ENCODE data around the gene SLC43A3.
"Not testable (repeated sequence)": the region's sequence is repeated elsewhere in the genome, so short reads cannot be mapped to it uniquely, and the experiment has no call there.

Gene SLC43A3

DNA sequence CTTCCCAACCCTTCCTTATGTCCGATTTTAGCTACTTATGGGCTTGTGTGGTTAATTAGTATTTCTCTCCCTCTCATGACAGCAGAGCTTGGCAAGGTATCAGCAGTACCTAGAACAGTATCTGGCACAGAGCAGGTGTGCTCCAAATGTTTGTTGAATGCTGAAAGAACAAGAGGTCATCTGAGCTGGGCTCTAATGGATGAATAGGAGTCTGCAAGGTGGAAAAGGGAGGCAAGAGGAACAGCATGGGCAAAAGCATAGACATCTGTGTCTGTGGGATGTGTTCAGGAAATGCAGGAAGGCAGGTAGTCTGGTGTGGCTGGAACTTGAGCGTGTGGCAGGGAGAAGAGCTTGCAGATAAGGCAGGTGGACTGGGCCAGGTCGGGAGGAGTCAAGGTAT is 65.0 kb downstream of the SLC43A3 start:
- ChIA-PET CTCF (interaction anchor here (0.8 to 6.2 kb wide), 16 partner anchors 8 to 282 kb away, joined by 3 to 32 read pairs (median 4); partner anchors contain the start of genes P2RX3, PRG3 and SSRP1), POLR2A (no interaction called here)
- TF ChIP-seq, protein P1, sequence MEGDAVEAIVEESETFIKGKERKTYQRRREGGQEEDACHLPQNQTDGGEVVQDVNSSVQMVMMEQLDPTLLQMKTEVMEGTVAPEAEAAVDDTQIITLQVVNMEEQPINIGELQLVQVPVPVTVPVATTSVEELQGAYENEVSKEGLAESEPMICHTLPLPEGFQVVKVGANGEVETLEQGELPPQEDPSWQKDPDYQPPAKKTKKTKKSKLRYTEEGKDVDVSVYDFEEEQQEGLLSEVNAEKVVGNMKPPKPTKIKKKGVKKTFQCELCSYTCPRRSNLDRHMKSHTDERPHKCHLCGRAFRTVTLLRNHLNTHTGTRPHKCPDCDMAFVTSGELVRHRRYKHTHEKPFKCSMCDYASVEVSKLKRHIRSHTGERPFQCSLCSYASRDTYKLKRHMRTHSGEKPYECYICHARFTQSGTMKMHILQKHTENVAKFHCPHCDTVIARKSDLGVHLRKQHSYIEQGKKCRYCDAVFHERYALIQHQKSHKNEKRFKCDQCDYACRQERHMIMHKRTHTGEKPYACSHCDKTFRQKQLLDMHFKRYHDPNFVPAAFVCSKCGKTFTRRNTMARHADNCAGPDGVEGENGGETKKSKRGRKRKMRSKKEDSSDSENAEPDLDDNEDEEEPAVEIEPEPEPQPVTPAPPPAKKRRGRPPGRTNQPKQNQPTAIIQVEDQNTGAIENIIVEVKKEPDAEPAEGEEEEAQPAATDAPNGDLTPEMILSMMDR (IDR thresholded peaks at IDR 0.05; ENCODE audit: control extremely low read depth, extremely low read depth, low read depth, missing control alignments) = no peak
- DNase-seq (ENCODE audit: extremely low spot score) = no peak

DNA sequence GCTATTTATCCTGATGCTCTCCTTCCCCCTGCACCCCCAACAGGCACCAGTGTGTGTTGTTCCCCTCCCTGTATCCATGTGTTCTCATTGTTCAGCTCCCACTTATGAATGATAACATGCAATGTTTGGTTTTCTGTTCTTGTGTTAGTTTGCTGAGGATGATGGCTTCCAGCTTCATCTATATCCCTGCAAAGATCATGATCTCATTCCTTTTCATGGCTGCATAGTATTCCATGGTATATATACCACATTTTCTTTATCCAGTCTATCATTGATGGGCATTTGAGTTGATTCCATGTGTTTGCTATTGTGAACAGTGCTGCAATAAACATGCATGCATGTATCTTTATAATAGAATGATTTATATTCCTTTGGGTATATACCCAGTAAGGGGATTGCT is 65.5 kb downstream of the SLC43A3 start:
- CTCF ChIA-PET = interaction anchor here (1.1 to 6.2 kb wide), 9 partner anchors 8 to 283 kb away, joined by 3 to 32 read pairs (median 4); no protein-coding TSS in a partner anchor

DNA sequence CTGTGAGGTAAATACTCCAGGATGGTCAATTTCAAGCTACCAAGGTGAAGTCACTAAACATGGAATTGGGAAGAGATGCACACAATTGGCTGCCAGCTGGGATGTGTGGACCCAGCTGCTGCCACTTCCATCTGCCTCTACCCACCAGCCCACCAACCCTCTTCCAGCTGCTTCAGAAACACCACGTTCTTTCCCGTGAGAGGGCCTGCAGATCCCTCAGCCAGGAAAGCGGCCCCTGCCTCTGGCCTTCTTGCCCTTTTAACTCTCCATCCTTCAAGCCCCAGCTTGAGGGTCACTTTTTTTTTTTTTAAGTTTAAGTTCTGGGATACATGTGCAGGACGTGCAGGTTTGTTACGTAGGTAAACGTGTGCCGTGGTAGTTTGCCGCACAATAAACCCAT is 65.9 kb downstream of the SLC43A3 start:
- no peak for DNase-seq (ENCODE audit: extremely low spot score)
- TF ChIP-seq, protein P1 (IDR thresholded peaks at IDR 0.05; ENCODE audit: control extremely low read depth, extremely low read depth, low read depth, missing control alignments) = no peak
- ChIA-PET POLR2A (no interaction called here), CTCF (interaction anchor here (1.4 to 6.2 kb wide), 7 partner anchors 10 to 283 kb away, joined by 3 to 32 read pairs (median 4); no protein-coding TSS in a partner anchor)

More for the DNA sequence above, 65.5 kb downstream of the SLC43A3 start:
- POLR2A ChIA-PET; DNase-seq (ENCODE audit: extremely low spot score): not testable (repeated sequence)

DNA sequence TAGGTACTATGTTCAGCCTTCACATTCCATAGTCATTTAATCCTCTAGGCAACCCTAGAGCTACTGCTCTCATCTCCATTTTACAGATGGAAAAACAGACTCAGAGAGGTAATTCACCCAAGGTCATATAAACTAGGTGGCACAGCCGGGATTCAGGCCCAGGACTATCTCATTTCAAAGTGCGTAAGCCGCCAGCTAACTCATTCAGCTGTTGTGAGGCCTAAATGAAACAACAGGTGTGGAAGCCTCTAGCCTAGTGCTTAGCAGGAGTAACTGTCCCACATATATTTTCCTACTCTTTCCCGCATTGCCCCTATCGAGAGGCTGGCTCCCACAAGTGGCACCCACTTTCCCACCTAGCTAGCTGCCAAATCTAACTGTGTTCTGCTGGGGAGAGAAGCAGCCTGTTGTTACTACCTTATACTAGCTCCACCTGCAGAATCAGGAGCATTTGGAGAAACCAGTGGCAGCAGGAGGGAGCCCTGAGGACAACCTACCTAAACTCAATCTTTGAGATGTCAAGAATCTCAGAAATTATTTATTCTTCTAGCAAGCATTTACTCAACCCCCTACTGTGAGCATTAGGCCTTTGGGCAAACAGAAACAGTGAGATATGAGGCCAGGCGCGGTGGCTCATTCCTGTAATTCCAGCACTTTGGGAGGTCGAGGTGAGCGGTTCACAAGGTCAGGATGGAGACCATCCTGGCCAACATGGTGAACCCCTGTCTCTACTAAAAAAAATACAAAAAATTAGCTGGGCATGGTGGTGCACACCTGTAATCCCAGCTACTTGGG is 66.8 kb downstream of the SLC43A3 start:
- TF ChIP-seq, protein P1 (IDR thresholded peaks at IDR 0.05; ENCODE audit: control extremely low read depth, extremely low read depth, low read depth, missing control alignments) = no peak
- ChIA-PET POLR2A (no interaction called here), CTCF (interaction anchor here (1.2 to 6.2 kb wide), 6 partner anchors 9 to 284 kb away, joined by 4 to 32 read pairs (median 4); no protein-coding TSS in a partner anchor)
- no peak for DNase-seq (ENCODE audit: extremely low spot score)

DNA sequence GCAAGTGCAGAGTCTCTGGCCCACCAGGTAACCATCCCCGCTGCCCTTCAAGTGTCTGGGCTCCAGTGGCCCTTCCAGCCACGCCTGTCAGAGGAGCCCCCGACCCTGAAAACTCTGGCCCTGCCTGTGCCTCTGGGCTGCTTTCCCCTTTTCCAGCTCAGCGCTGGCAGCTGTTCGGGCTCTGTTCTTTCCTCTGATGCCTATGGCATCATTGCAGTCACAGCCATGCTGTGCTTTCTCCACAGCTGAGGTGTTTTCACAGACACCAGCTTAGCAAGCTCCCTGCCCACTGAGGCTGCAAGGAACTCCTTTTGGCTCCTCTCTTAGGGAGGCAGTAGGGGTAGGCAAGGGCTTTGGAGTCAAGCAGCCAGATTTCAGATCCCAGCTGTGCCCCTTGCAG is 67.5 kb downstream of the SLC43A3 start:
- ChIA-PET POLR2A (no interaction called here), CTCF (interaction anchor here (1.0 to 6.2 kb wide), 6 partner anchors 8 to 519 kb away, joined by 3 to 32 read pairs (median 4); no protein-coding TSS in a partner anchor)
- TF ChIP-seq, protein P1 (IDR thresholded peaks at IDR 0.05; ENCODE audit: control extremely low read depth, extremely low read depth, low read depth, missing control alignments) = no peak

DNA sequence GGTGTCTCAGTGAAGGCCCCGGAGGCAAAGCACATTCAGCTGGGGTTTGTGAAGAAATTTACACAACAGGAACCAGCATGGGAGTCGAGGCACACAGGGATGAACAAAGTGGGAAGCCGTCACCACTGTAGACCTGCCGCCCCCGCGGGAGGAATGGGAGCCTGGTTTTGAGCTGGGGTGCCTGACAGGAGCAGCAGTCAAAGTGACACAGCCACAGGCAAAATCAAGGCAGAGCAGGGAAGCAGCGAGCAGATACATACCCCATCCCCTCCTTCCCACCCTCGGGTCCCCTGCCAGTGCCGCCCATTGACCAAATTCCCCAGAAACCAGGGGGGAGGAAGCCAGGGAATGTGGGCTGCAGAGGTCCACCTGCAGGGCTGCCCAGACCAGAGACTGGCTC is 67.9 kb downstream of the SLC43A3 start:
- TF ChIP-seq, protein P1 (IDR thresholded peaks at IDR 0.05; ENCODE audit: control extremely low read depth, extremely low read depth, low read depth, missing control alignments) = no peak
- ChIA-PET POLR2A (no interaction called here), CTCF (interaction anchor here (1.0 to 6.2 kb wide), 6 partner anchors 8 to 518 kb away, joined by 3 to 32 read pairs (median 4); no protein-coding TSS in a partner anchor)
- DNase-seq (ENCODE audit: extremely low spot score) = no peak

More for the DNA sequence above, 67.5 kb downstream of the SLC43A3 start:
- no peak for DNase-seq (ENCODE audit: extremely low spot score)

DNA sequence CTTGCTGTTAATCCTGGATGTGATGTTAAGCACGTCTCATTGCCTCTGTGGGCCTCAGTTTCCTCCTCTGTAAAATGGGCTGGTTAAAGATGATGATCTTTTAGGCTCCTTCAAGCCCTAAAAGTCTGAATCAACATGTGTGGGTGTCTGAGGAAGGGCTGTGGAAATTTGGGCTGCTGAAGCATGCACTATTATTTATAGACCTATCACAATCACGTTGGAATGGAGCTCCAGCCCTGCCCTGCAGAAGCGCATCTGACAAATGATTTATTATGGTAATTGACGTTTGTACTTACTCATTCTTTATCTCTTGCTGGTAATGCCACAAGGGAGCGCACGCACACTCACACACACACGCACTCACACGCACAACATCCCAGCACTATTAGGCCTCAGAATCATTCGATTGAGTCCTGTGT is 68.4 kb downstream of the SLC43A3 start:
- ChIA-PET POLR2A (no interaction called here), CTCF (interaction anchor here (1.0 to 6.2 kb wide), 7 partner anchors 8 to 518 kb away, joined by 3 to 32 read pairs (median 4); no protein-coding TSS in a partner anchor)
- TF ChIP-seq, protein P1 (IDR thresholded peaks at IDR 0.05; ENCODE audit: control extremely low read depth, extremely low read depth, low read depth, missing control alignments) = no peak
- no peak for DNase-seq (ENCODE audit: extremely low spot score)

All from GM10248 (cell line).